SU-DHL-6 (cell line): ENCODE data around the gene TMSB4X.
"Not testable (repeated sequence)": the region's sequence is repeated elsewhere in the genome, so short reads cannot be mapped to it uniquely, and the experiment has no call there.

ENCODE experiments used
- CTCF ChIP-seq: fragments of 200-600 bp; sonication (generic); IDR thresholded peaks from one replicate; pipeline ENCODE4 v1.5.1; 2017; ENCODE audit warnings: antibody characterized with exemption, mild to moderate bottlenecking, low read length, moderate library complexity; ENCODE audit not compliant: insufficient read depth, poor library complexity, severe bottlenecking
- EZH2phosphoT487 ChIP-seq: fragments of 200-600 bp; sonication (generic), shearing (Covaris generic); conservative IDR thresholded peaks from 2 replicates; pipeline ENCODE4 v1.6.1; 2018; ENCODE audit warnings: mild to moderate bottlenecking, antibody characterized with exemption, low read length, moderate library complexity, mixed read lengths

GRCh38 chrX:12940471-12940870, 34.4 kb upstream of the TMSB4X start:
- TF ChIP-seq CTCF, EZH2phosphoT487: not testable (repeated sequence)
